ENCODE measurements around the gene NFIX. TPM values are rescaled to one million over a fixed set of nuclear protein-coding genes. Genes with fewer than 3 reads are reported as not detected.

The NFIX gene
- total and polyA plus RNA-seq, 2 of the 13 experiments (the other 11 are each of a cell fraction or from before 2014, with no cell fraction given) = 3.4 to 5.4 TPM

DNA sequence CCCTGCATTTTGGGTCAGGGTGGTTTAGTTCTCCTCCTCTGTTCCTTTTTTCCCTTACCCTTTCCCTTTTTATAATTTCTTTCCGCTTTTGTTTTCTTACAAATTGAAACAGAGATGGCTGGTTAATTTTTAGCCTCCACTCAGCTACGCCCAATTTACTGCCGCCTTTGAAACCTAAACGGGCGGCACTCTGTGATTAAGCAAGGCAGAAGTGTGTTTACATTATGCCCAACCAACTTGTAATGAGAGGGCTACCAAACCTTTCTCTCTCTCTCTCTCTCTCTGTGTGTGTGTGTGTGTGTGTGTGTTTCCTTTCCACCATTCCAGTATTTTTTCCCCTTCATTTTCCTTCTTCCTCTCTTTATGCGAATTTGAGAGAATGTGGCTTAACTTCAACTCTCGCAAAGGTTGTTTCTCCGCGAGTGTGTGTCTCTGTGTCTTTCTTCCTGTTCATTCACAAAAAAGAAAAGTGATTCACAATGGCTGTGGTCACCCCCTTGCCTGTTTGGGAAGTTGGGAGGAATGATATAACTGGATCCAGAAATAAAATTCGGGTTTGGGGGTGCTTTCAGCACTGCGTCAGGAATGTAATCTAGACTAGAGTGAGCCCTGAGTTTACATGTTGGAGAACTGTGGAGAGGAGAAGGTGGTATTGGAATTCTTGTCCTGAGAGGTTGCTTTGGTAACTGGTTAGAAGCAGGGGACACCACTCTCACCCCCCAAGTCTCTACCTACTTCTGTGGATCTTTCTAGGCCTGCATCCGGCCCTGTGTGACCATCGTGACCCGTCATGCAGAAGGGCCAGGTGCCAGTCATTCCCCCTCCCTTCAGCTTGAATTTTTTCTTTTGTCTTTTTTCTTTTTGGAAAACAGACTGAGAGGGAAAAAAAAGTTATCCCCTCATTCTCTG is 31.4 kb downstream of the NFIX start (continued):
- TF ChIP-seq, protein P1, sequence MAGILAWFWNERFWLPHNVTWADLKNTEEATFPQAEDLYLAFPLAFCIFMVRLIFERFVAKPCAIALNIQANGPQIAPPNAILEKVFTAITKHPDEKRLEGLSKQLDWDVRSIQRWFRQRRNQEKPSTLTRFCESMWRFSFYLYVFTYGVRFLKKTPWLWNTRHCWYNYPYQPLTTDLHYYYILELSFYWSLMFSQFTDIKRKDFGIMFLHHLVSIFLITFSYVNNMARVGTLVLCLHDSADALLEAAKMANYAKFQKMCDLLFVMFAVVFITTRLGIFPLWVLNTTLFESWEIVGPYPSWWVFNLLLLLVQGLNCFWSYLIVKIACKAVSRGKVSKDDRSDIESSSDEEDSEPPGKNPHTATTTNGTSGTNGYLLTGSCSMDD (CRISPR knock-in tag; IDR thresholded peaks at IDR 0.05) = no peak
- peak; percentile 96 for TF ChIP-seq PHF21A (CRISPR knock-in tag; IDR thresholded peaks at IDR 0.05)
- 0 out of 2 replicates have a peak, but pooled peaks have one; percentile 61 for TF ChIP-seq MED13 (CRISPR knock-in tag; IDR thresholded peaks at IDR 0.05)
- no peak for TF ChIP-seq CHCHD3 (CRISPR knock-in tag; IDR thresholded peaks at IDR 0.05)
- TF ChIP-seq TAF1 (CRISPR knock-in tag; IDR thresholded peaks at IDR 0.05) = 0 out of 2 replicates have a peak, but pooled peaks have one; percentile 27
- no peak; the same call in 1 of the 2 replicates for TF ChIP-seq GABPB1 (CRISPR knock-in tag; IDR thresholded peaks at IDR 0.05)
- TF ChIP-seq, protein P2, sequence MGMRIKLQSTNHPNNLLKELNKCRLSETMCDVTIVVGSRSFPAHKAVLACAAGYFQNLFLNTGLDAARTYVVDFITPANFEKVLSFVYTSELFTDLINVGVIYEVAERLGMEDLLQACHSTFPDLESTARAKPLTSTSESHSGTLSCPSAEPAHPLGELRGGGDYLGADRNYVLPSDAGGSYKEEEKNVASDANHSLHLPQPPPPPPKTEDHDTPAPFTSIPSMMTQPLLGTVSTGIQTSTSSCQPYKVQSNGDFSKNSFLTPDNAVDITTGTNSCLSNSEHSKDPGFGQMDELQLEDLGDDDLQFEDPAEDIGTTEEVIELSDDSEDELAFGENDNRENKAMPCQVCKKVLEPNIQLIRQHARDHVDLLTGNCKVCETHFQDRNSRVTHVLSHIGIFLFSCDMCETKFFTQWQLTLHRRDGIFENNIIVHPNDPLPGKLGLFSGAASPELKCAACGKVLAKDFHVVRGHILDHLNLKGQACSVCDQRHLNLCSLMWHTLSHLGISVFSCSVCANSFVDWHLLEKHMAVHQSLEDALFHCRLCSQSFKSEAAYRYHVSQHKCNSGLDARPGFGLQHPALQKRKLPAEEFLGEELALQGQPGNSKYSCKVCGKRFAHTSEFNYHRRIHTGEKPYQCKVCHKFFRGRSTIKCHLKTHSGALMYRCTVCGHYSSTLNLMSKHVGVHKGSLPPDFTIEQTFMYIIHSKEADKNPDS (CRISPR knock-in tag; IDR thresholded peaks at IDR 0.05) = no peak
- no peak for TF ChIP-seq ISX (CRISPR knock-in tag; conservative IDR thresholded peaks at IDR 0.05)
- TF ChIP-seq RBM22 (optimal IDR thresholded peaks at IDR 0.05; ENCODE audit: low read length) = no peak
- peak; percentile 72; the same call in 1 of the 2 replicates for TF ChIP-seq ZNF746 (CRISPR knock-in tag; IDR thresholded peaks at IDR 0.05)
- TF ChIP-seq RCOR2 (CRISPR knock-in tag; IDR thresholded peaks at IDR 0.05) = 0 out of 2 replicates have a peak, but pooled peaks have one; percentile 63
- no peak for TF ChIP-seq NFATC3 (CRISPR knock-in tag; IDR thresholded peaks at IDR 0.05)
- TF ChIP-seq RNF2 (conservative IDR thresholded peaks at IDR 0.05; ENCODE audit: low read depth) = no peak
- no peak for TF ChIP-seq YEATS2 (CRISPR knock-in tag; IDR thresholded peaks at IDR 0.05; ENCODE audit: borderline replicate concordance)
- TF ChIP-seq ZNF766 (CRISPR knock-in tag; IDR thresholded peaks at IDR 0.05; ENCODE audit: borderline replicate concordance) = no peak
- TF ChIP-seq SKI (IDR thresholded peaks at IDR 0.05; ENCODE audit: partially characterized antibody) = peak; percentile 52
- TF ChIP-seq ZNF20 (CRISPR knock-in tag; IDR thresholded peaks at IDR 0.05) = no peak
- peak; percentile 70 for TF ChIP-seq FOXJ3 (CRISPR knock-in tag; IDR thresholded peaks at IDR 0.05; ENCODE audit: borderline replicate concordance)
- no peak for TF ChIP-seq ZNF251 (CRISPR knock-in tag; IDR thresholded peaks at IDR 0.05)
- TF ChIP-seq, protein P3, sequence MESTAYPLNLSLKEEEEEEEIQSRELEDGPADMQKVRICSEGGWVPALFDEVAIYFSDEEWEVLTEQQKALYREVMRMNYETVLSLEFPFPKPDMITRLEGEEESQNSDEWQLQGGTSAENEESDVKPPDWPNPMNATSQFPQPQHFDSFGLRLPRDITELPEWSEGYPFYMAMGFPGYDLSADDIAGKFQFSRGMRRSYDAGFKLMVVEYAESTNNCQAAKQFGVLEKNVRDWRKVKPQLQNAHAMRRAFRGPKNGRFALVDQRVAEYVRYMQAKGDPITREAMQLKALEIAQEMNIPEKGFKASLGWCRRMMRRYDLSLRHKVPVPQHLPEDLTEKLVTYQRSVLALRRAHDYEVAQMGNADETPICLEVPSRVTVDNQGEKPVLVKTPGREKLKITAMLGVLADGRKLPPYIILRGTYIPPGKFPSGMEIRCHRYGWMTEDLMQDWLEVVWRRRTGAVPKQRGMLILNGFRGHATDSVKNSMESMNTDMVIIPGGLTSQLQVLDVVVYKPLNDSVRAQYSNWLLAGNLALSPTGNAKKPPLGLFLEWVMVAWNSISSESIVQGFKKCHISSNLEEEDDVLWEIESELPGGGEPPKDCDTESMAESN (CRISPR knock-in tag; conservative IDR thresholded peaks at IDR 0.05) = no peak
- peak; percentile 20; the same call in 1 of the 2 replicates for TF ChIP-seq PHF8 (CRISPR knock-in tag; IDR thresholded peaks at IDR 0.05)
- TF ChIP-seq ZNF12 (CRISPR knock-in tag; IDR thresholded peaks at IDR 0.05) = peak; percentile 77; the same call in 1 of the 2 replicates
- no peak for TF ChIP-seq ZNF136 (CRISPR knock-in tag; IDR thresholded peaks at IDR 0.05; ENCODE audit: low read depth)
- TF ChIP-seq ZSCAN20 (CRISPR knock-in tag; IDR thresholded peaks at IDR 0.05; ENCODE audit: borderline replicate concordance) = no peak
- TF ChIP-seq ELF3 (CRISPR knock-in tag; IDR thresholded peaks at IDR 0.05) = peak; percentile 88
- TF ChIP-seq, protein P4, sequence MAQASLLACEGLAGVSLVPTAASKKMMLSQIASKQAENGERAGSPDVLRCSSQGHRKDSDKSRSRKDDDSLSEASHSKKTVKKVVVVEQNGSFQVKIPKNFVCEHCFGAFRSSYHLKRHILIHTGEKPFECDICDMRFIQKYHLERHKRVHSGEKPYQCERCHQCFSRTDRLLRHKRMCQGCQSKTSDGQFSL (CRISPR knock-in tag; IDR thresholded peaks at IDR 0.05) = no peak
- TF ChIP-seq CBFB (CRISPR knock-in tag; IDR thresholded peaks at IDR 0.05) = no peak
